Natural killer cell (primary cell): ENCODE data around the gene RANGRF. TPM values are rescaled to one million over a fixed set of nuclear protein-coding genes. Genes with fewer than 3 reads are reported as not detected.

Experiments
- ATAC-seq, 3 donors: fragments of 150-1000 bp in 2 of 3; fragments of 200-7000 bp in 1 of 3; cut with Tn5 transposase; 1 replicate in 1 of 3; 2 replicates in 2 of 3; pipeline ENCODE4 v1.10.0; 2021; ENCODE audit warnings: mild to moderate bottlenecking in 2 of 3, moderate library complexity in 2 of 3
- DNase-seq, 2 donors: peaks; one replicate each; pipeline versions ENCODE4 v3.0.0 to v3.0.0-alpha.2; 2013 to 2021; ENCODE audit warnings: mixed read lengths in 1 of 2
- H3K27ac ChIP-seq: one replicate; pipeline ENCODE4 v1.5.1; 2013; ENCODE audit warnings: mild to moderate bottlenecking, low read length
- H3K27me3 ChIP-seq: one replicate; pipeline ENCODE4 v1.6.1; 2013; ENCODE audit warnings: low read length; ENCODE audit not compliant: control insufficient read depth, insufficient read depth
- H3K36me3 ChIP-seq: one replicate; pipeline ENCODE4 v1.6.1; 2013; ENCODE audit warnings: low read length; ENCODE audit not compliant: control insufficient read depth, insufficient read depth
- H3K4me1 ChIP-seq: one replicate; pipeline ENCODE4 v1.6.1; 2013; ENCODE audit warnings: low read length; ENCODE audit not compliant: control insufficient read depth, insufficient read depth
- H3K4me3 ChIP-seq: one replicate; pipeline ENCODE4 v1.5.1; 2013; ENCODE audit warnings: low read length
- H3K9me3 ChIP-seq: one replicate; pipeline ENCODE4 v1.6.1; 2013; ENCODE audit warnings: low read length; ENCODE audit not compliant: control insufficient read depth, insufficient read depth
- H3K27ac Mint-ChIP-seq, 2 donors: one replicate each; pipeline ENCODE4 v1.8.0; 2022; ENCODE audit warnings: mild to moderate bottlenecking in 2 of 2, mixed read lengths in 2 of 2, moderate library complexity in 1 of 2
- H3K27me3 Mint-ChIP-seq, 2 donors: one replicate each; pipeline ENCODE4 v1.8.0; 2022; ENCODE audit warnings: low read depth in 2 of 2, mixed read lengths in 2 of 2
- H3K36me3 Mint-ChIP-seq: one replicate; pipeline ENCODE4 v1.8.0; 2022; ENCODE audit warnings: mixed read lengths
- H3K4me1 Mint-ChIP-seq, 2 donors: one replicate each; pipeline ENCODE4 v1.8.0; 2022; ENCODE audit warnings: mixed read lengths in 2 of 2
- H3K4me3 Mint-ChIP-seq: one replicate; pipeline ENCODE4 v1.8.0; 2022; ENCODE audit warnings: mild to moderate bottlenecking, moderate library complexity, mixed read lengths
- H3K9me3 Mint-ChIP-seq, 2 donors: one replicate each; pipeline ENCODE4 v1.8.0; 2022; ENCODE audit warnings: mixed read lengths in 2 of 2
- CTCF ChIP-seq: fragments of 200-600 bp; IDR thresholded peaks from one replicate; pipeline ENCODE4 v1.8.0; 2022; ENCODE audit warnings: antibody characterized with exemption
- WGBS: methylation state at CpG from one replicate; pipeline ENCODE4 v1.1.7; 2013; ENCODE audit warnings: missing lambda C conversion rate; ENCODE audit not compliant: insufficient coverage; 5-methylcytosine and 5-hydroxymethylcytosine counted together
- intact Hi-C: fragments of 100-400 bp; cut with micrococcal nuclease; formaldehyde crosslinking; loops from one replicate; pipeline ENCODE4 v1.14.2; 2022
- total RNA-seq, 4 donors: library from RNA; stranded (reverse); fragments of 120-200 nt in 1 of 4; gene quantifications; one replicate each; pipeline versions ENCODE4 v1.2.3 to v1.2.4, GENCODE V29; 2013 to 2022

Gene RANGRF
- total RNA-seq, 3 donors from 2014 or later (not counting 1 experiment from before 2014, with no cell fraction given), result 34.4 to 51.5 (median 44.6) TPM

DNA sequence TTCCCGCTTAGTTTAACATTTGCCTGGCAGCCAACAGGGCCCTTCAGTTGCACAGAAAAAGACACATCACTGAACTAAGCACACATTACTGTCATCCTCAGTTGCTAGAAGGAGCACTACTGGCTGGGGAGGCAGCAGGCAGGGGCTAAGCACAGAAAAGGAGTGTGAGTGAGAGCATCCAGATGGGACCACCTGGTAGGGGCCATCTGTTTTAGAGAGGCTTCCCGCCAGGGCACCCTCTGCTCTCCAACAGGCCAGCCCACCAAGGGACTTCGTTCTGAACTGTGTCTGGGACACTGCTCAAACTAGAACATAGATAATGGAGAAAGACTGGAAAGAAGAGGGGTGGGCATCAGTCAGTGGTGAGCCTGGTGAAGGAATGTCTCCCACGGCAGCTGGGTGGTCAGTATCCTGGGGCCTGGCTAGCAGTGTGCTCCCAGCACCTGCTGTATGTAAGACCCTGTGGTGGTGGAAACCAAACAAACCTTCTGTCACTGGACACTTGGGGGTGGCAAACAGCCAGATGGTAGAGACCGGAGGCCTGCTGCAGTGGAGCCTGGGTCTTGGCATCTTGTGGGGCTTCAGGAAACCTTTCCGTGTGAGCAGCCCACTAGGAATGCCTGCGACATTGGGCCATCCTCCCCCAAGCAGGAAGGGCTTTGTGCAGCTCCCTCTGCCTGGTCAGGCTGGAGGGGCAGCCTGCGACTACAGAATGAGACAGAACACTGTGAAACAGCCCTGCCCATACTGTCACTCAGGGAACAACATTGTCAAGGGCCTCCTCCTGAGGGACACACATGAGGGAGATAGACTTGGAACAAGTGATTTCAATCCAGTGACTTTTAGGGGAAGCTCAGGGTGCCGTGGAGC is 12.8 kb upstream of the RANGRF start:
- Histone ChIP-seq H3K4me1 (no peaks in the 10 kb centered on the region), H3K27me3 (no peaks in the 10 kb centered on the region), H3K4me3 (no peak overlapping the region), H3K36me3 (no peaks in the 10 kb centered on the region), H3K27ac (no peak overlapping the region), H3K9me3 (no peaks in the 10 kb centered on the region)
- H3K36me3 Mint-ChIP-seq, result no peaks in the 10 kb centered on the region
- H3K9me3 Mint-ChIP-seq, result no peaks in the 10 kb centered on the region
- H3K27me3 Mint-ChIP-seq, result no peaks in the 10 kb centered on the region
- no peak for ATAC-seq
- no peak for DNase-seq
- no peaks in the 10 kb centered on the region for H3K4me1 Mint-ChIP-seq
- H3K4me3 Mint-ChIP-seq, result no peak overlapping the region
- 94% methylated on average over 9 of the region's 9 CpGs for WGBS
- intact Hi-C loops, result no loop called here
- TF ChIP-seq CTCF, result no peak
- no peak overlapping the region for H3K27ac Mint-ChIP-seq

- Histone ChIP-seq H3K36me3 (no peaks in the 10 kb centered on the region), H3K4me1 (no peaks in the 10 kb centered on the region), H3K4me3 (no peak overlapping the region), H3K9me3 (no peaks in the 10 kb centered on the region), H3K27ac (no peak overlapping the region), H3K27me3 (no peaks in the 10 kb centered on the region)
- no peak overlapping the region for H3K4me3 Mint-ChIP-seq
- no peaks in the 10 kb centered on the region for H3K36me3 Mint-ChIP-seq
- no peaks in the 10 kb centered on the region for H3K9me3 Mint-ChIP-seq
- no peaks in the 10 kb centered on the region for H3K27me3 Mint-ChIP-seq
- WGBS, result 87% methylated on average over 7 of the region's 7 CpGs
- H3K27ac Mint-ChIP-seq, result no peak overlapping the region
- intact Hi-C loops, result no loop called here
- no peak for DNase-seq
- no peak for ATAC-seq
- no peak for TF ChIP-seq CTCF
- H3K4me1 Mint-ChIP-seq, result no peaks in the 10 kb centered on the region
Measured at GRCh38 chr17:8277317-8277716, 11.2 kb upstream of the RANGRF start.

GRCh38 chr17:8282345-8282744 is 6.1 kb upstream of the RANGRF start:
- Mint-ChIP-seq H3K27me3 (no peaks in the 10 kb centered on the region), H3K27ac (no peak overlapping the region), H3K36me3 (no peaks in the 10 kb centered on the region), H3K4me1 (peaks cover 0 to 5% of the 10 kb centered on the region in 2 donors), H3K4me3 (no peak overlapping the region), H3K9me3 (no peaks in the 10 kb centered on the region)
- Histone ChIP-seq H3K4me3 (no peak overlapping the region), H3K36me3 (no peaks in the 10 kb centered on the region), H3K4me1 (peaks cover 5% of the 10 kb centered on the region), H3K9me3 (no peaks in the 10 kb centered on the region), H3K27ac (no peak overlapping the region), H3K27me3 (no peaks in the 10 kb centered on the region)
- WGBS, result 71% methylated on average over 3 of the region's 3 CpGs
- intact Hi-C loops, result no loop called here
- no peak for ATAC-seq
- no peak for TF ChIP-seq CTCF
- no peak for DNase-seq
